Measurements from ENCODE around the gene CARD10. TPM values are rescaled to one million over a fixed set of nuclear protein-coding genes. Genes with fewer than 3 reads are reported as not detected.

Gene CARD10
- total RNA-seq, 1 donor from 2014 or later = 9.9 TPM

DNA sequence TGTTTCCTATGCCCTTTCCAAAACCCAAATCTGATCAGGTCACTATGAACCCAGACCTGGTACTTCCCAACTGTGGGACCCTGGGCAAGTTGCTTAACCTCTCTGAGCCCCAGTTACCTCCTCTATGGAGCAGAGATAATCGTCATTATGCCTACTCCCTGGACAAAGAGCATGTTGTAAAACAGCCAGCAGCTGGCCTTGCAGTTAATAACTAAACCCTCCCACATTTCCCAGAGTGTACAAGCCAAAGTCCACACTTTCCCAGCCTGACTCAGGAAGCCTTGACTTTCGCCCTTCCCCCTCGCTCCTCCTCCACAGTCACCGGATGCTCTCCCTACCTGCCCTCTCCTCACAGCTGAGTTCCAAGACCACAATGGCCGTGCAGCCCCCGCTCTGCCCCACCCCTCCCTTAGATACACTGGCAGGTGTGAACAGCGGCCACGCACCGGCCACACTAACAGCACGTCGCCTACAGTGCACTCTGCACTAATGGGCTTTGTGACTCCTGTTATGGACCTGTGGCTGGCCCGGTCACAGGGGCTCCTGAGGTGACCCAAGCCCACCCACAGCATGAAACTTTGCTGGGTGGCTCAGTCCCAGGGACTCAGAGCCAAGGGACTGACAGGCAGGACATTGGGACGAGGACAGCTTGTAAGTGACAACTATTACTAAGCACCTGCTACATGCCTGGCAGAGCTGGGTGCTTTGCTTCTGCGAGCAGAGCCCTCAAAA is 17.4 kb downstream of the CARD10 start:
- TF ChIP-seq, protein P1, sequence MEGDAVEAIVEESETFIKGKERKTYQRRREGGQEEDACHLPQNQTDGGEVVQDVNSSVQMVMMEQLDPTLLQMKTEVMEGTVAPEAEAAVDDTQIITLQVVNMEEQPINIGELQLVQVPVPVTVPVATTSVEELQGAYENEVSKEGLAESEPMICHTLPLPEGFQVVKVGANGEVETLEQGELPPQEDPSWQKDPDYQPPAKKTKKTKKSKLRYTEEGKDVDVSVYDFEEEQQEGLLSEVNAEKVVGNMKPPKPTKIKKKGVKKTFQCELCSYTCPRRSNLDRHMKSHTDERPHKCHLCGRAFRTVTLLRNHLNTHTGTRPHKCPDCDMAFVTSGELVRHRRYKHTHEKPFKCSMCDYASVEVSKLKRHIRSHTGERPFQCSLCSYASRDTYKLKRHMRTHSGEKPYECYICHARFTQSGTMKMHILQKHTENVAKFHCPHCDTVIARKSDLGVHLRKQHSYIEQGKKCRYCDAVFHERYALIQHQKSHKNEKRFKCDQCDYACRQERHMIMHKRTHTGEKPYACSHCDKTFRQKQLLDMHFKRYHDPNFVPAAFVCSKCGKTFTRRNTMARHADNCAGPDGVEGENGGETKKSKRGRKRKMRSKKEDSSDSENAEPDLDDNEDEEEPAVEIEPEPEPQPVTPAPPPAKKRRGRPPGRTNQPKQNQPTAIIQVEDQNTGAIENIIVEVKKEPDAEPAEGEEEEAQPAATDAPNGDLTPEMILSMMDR (conservative IDR thresholded peaks at IDR 0.05) = no peak
- peaks cover 38% of the 10 kb centered on the region for H3K4me1 Mint-ChIP-seq (ENCODE audit: unreplicated experiment)
- peak overlapping the region; percentile 95 for H3K27ac Mint-ChIP-seq
- H3K4me3 Mint-ChIP-seq = peak overlapping the region; percentile 85
- no peak for DNase-seq (ENCODE audit: extremely low spot score, unreplicated experiment)
- no peaks in the 10 kb centered on the region for H3K9me3 Mint-ChIP-seq
- H3K36me3 Mint-ChIP-seq = no peaks in the 10 kb centered on the region
- H3K27me3 Mint-ChIP-seq = no peaks in the 10 kb centered on the region

DNA sequence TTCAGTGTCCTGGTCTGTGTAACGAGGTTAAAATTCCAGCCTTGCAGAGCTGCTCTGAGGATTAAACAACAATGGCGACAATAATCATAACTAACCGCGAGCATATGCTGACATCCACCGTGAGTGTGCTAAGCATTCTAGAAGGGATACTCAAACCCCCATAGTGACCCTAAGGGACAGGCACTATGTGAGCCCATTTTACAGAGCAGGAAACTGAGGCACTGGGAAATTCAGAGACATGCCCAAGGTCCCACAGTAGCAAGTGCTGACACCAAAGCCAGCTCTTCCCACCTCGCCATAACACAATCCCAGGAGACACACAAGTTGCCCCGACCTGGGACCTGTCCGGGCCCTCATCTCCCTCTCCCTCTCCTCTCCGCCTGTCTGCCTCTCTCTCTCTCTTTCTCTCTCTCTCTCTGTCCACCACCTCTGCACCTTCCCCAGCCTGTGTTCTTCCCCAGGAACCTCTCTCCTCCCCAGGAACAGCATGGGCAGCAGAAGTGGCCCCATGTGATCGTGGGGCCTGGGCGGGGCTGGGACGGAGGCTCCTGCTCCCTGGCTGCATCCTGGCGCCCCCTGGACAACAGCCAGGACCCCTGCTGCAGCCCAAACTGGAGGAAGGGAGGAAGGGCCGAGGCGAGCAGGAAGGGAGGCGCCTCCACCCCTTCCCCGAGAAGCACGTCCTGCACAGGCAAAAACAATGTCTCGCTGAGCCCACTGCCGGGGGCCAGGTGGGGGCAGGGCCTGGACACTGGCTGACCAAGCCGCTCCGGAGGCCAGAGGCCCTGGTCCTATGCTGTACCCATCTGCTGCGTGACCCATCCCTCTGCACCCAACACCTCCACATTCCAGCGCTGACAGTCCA is 18.2 kb downstream of the CARD10 start:
- peak overlapping the region; percentile 85 for H3K4me3 Mint-ChIP-seq
- TF ChIP-seq, protein P1 (conservative IDR thresholded peaks at IDR 0.05) = no peak
- no peak for DNase-seq (ENCODE audit: extremely low spot score, unreplicated experiment)

DNA sequence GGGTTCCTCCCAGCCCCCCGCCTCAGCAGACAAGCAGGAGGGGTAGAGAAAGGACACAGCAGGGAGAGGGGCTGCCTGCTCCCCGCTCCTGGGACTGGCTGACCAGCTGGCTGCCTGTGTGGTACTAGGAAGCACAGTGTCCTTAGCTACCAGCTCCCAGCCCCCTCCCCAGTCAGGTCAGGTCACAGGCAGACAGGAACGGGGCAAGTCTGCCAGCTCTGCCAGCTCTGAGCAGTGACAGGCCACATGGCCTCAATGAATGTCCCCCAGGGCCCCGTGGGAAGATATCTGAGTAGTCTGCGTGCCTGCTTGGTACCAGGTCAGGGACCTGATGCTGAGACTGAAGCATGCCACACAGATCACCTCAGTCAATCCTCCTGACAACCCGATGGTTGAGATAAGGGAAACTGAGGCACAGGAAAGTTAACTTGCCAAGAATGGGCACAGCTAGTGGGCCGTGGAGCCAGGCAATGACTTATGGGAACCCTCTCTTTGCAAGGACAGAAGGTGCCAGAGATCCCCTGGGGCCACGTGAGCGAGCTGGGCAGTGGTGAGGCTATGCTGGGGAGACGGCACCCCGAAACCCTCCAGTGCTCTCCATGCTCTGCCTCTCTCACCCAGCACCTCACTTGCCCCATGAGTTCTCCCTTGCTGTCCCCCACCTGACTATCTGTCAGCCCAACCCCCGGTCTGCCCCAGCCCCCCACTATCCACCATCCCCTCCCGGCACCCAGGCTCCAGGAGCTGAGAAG is 19.2 kb downstream of the CARD10 start:
- H3K4me1 Mint-ChIP-seq (ENCODE audit: unreplicated experiment) = peaks cover 38% of the 10 kb centered on the region
- no peak overlapping the region for H3K4me3 Mint-ChIP-seq
- no peak for DNase-seq (ENCODE audit: extremely low spot score, unreplicated experiment)
- no peaks in the 10 kb centered on the region for H3K9me3 Mint-ChIP-seq
- no peaks in the 10 kb centered on the region for H3K36me3 Mint-ChIP-seq
- H3K27me3 Mint-ChIP-seq = no peaks in the 10 kb centered on the region
- TF ChIP-seq, protein P1 (conservative IDR thresholded peaks at IDR 0.05) = no peak
- peak overlapping the region; percentile 58 for H3K27ac Mint-ChIP-seq

More for the DNA sequence above, 18.2 kb downstream of the CARD10 start:
- Mint-ChIP-seq H3K36me3 (no peaks in the 10 kb centered on the region), H3K9me3 (no peaks in the 10 kb centered on the region), H3K27me3 (no peaks in the 10 kb centered on the region), H3K4me1 (ENCODE audit: unreplicated experiment) (peaks cover 38% of the 10 kb centered on the region), H3K27ac (peak overlapping the region; percentile 95)

DNA sequence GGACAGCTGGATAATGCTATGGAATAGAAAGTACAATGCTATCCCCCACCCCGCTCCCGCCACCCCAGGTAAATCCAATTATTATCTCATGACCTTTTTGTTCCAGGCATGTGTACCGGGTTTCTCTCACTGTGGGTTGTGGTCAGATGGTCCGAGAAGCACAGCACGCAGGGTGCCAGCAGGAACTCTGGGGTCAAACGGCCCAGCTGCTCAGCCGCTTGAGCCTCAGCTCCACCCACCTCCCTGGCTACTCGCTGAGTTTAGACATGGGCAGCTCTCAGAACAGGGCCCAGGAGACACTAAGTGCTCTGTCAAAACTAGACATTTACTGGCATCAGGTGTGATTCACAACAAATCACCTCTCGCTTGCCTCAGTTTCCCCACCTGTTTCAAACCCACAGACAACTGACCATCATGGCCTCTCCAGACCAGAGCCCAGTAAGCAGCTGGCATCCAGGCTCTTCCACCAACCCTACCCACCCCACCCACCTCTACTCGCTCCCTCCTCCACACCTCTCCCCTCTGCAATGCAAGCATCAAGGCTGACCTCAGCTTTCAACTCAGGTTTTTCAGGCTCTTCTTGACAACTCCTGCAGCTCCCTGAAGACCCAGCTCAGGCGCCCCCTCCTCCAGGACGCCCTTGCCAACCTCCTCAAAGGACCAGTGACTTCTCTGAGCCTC is 20.0 kb downstream of the CARD10 start:
- TF ChIP-seq, protein P1 (conservative IDR thresholded peaks at IDR 0.05) = no peak
- Mint-ChIP-seq H3K27me3 (no peaks in the 10 kb centered on the region), H3K4me1 (ENCODE audit: unreplicated experiment) (peaks cover 38% of the 10 kb centered on the region), H3K9me3 (no peaks in the 10 kb centered on the region), H3K36me3 (no peaks in the 10 kb centered on the region), H3K4me3 (no peak overlapping the region), H3K27ac (peak overlapping the region; percentile 58)
- DNase-seq (ENCODE audit: extremely low spot score, unreplicated experiment) = no peak

Data from type B pancreatic cell (in vitro differentiated cells).